Progenitor cell of endocrine pancreas (in vitro differentiated cells): Measurements from ENCODE around the gene ASH1L. TPM values are rescaled to one million over a fixed set of nuclear protein-coding genes. Genes with fewer than 3 reads are reported as not detected.

ENCODE experiments used
- DNase-seq: peaks from one replicate; pipeline ENCODE4 v3.0.0; 2021; ENCODE audit warnings: low spot score; ENCODE audit not compliant: unreplicated experiment
- H3K27ac Mint-ChIP-seq: 2 replicates; pipeline ENCODE4 v1.8.0; 2021; ENCODE audit warnings: mild to moderate bottlenecking, moderate library complexity, mixed read lengths
- H3K27me3 Mint-ChIP-seq: 2 replicates; pipeline ENCODE4 v1.8.0; 2021; ENCODE audit warnings: mixed read lengths
- H3K36me3 Mint-ChIP-seq: 2 replicates; pipeline ENCODE4 v1.8.0; 2022; ENCODE audit warnings: mixed read lengths; ENCODE audit not compliant: insufficient read depth
- H3K4me1 Mint-ChIP-seq: 2 replicates; pipeline ENCODE4 v1.8.0; 2021; ENCODE audit warnings: low read depth, mixed read lengths
- H3K4me3 Mint-ChIP-seq: 2 replicates; pipeline ENCODE4 v1.8.0; 2021; ENCODE audit warnings: low read depth, mild to moderate bottlenecking, moderate library complexity, mixed read lengths
- H3K9me3 Mint-ChIP-seq: 2 replicates; pipeline ENCODE4 v1.8.0; 2021; ENCODE audit warnings: low read depth, mixed read lengths
- total RNA-seq: library from RNA; stranded (reverse); gene quantifications from 2 replicates; pipeline ENCODE4 v1.2.1, GENCODE V29; 2021
- TF ChIP-seq, protein P1 (sequence below): fragments of 200-600 bp; sonication (generic); IDR thresholded peaks from one replicate; pipeline ENCODE4 v1.5.0; 2021; ENCODE audit warnings: antibody characterized with exemption, mild to moderate bottlenecking; ENCODE audit not compliant: unreplicated experiment

ASH1L gene
- total RNA-seq, 1 donor from 2014 or later: 51.3 TPM

DNA sequence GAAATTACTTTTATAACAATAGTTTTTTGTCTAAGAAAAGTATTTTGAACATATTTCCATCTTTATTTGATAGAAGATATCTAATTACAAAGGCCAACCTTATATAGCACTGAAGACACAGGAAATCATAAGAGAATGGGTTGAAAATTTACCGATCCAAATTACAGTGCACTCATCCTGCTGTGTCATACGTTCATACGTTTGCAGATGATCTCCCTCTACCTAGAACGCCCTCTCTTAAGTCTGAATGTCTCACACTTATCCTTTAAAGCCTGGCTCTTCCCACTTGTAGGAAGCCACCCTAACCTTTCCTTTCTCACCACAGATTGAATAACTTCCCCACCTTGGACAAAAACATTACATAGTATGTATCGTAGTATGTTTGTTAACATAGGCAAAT is 9.3 kb downstream of the ASH1L start:
- no peaks in the 10 kb centered on the region for H3K4me1 Mint-ChIP-seq
- H3K9me3 Mint-ChIP-seq: no peaks in the 10 kb centered on the region
- H3K27ac Mint-ChIP-seq: no peak overlapping the region
- H3K4me3 Mint-ChIP-seq: no peak overlapping the region
- H3K36me3 Mint-ChIP-seq: peaks cover 12% of the 10 kb centered on the region
- DNase-seq: no peak
- TF ChIP-seq, protein P1, sequence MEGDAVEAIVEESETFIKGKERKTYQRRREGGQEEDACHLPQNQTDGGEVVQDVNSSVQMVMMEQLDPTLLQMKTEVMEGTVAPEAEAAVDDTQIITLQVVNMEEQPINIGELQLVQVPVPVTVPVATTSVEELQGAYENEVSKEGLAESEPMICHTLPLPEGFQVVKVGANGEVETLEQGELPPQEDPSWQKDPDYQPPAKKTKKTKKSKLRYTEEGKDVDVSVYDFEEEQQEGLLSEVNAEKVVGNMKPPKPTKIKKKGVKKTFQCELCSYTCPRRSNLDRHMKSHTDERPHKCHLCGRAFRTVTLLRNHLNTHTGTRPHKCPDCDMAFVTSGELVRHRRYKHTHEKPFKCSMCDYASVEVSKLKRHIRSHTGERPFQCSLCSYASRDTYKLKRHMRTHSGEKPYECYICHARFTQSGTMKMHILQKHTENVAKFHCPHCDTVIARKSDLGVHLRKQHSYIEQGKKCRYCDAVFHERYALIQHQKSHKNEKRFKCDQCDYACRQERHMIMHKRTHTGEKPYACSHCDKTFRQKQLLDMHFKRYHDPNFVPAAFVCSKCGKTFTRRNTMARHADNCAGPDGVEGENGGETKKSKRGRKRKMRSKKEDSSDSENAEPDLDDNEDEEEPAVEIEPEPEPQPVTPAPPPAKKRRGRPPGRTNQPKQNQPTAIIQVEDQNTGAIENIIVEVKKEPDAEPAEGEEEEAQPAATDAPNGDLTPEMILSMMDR: no peak
- no peaks in the 10 kb centered on the region for H3K27me3 Mint-ChIP-seq

DNA sequence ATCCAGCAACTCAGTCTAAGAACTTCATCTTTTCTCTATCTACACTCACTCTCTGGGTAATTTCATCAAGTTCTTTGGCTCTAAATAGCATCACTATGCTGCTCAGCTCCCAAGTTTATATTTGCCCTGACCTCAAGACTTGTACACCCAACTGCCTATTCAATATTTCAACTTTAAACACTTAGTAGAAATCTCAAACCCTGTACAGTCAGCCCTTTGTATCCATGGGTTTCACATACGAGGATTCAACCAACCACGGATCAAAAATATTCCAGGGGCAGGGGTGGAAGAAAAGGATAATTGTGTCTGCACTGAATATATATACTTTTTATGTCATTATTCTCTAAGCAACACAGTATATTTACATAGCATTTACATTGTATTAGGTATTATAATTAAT is 13.9 kb downstream of the ASH1L start:
- no peak for DNase-seq
- no peak overlapping the region for H3K27ac Mint-ChIP-seq
- no peak overlapping the region for H3K4me3 Mint-ChIP-seq
- H3K9me3 Mint-ChIP-seq: no peaks in the 10 kb centered on the region
- peaks cover 8% of the 10 kb centered on the region for H3K36me3 Mint-ChIP-seq
- H3K27me3 Mint-ChIP-seq: no peaks in the 10 kb centered on the region
- no peaks in the 10 kb centered on the region for H3K4me1 Mint-ChIP-seq
- TF ChIP-seq, protein P1: no peak

DNA sequence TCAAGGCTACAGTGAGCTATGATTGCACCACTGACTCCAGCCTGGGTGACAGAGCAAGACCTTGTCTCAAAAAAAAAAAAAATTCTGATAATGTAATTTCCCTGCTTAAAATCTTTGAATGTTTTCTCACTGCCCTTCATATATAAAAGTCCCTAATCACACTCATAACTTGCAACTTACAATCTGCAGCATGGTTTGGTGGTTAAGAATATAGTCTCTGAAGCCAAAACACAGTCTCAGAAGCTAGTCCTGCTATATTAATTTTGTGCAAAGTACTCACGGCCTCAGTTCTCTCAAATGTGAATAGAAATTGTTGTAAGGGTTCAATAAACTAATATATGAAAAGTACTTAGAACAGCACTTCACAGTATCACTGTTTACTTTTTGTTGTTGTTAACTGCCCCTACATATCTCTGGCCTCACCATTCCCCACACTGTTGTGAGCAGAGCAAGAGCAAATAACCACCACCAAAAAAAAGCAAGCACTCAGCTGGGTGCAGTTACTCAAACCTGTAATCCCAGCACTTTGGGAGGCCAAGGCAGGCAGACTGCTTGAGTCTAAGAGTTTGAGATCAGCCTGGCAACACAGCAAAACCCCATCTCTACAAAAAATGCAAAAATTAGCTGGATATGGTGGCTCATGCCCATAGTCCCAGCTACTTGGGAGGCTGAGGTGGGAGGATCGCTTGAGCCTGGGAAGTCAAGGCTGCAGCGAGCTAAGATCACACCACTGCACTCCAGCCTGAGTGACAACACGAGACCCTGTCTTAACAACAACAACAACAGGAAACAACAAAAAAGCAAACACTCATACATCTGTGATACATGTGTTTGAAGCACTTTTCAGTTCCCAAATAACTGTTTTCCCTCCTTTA is 22.4 kb downstream of the ASH1L start:
- Mint-ChIP-seq H3K9me3 (no peaks in the 10 kb centered on the region), H3K4me3 (no peak overlapping the region), H3K27ac (peak overlapping the region; percentile 60), H3K4me1 (peaks cover 16% of the 10 kb centered on the region), H3K27me3 (no peaks in the 10 kb centered on the region), H3K36me3 (no peaks in the 10 kb centered on the region)
- TF ChIP-seq, protein P1: no peak
- DNase-seq: no peak

DNA sequence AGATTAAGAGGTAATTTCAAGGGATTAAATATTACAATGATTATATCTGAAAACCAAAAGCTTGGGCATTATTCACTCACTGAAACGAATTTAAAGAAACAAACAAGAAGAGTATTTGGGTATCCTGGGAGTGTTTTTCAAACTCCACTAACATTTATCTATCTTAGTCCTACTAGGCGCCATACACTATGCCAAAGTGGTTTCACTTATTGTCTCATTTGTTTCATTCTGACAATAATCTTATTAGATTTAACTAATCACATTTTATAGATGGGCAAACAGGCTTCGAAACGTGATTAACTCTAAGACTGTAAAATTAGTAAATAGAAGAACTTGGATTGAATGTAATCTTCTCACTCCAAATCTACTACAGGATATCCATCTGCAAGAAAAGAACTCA is 25.4 kb downstream of the ASH1L start:
- no peak overlapping the region for H3K27ac Mint-ChIP-seq
- no peak overlapping the region for H3K4me3 Mint-ChIP-seq
- H3K36me3 Mint-ChIP-seq: peaks cover 2% of the 10 kb centered on the region

DNA sequence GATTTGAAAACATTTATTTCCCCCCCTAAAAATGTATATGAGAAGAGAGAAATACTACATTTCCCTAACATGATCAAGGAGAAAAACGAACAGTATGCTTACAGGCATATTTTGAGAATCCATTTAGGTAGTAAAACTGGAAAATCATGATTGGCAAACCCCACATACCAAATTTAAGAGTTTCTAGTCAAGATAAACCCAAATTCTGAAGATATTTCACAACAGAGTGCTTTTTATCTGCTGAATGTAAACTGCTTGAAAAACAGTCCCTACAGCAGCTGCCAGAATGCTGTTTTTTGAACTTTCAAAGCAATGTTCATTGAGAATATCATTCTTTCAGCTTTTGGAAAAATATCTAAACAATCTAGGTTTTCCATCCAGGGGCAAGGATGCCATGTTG is 31.0 kb downstream of the ASH1L start:
- no peaks in the 10 kb centered on the region for H3K9me3 Mint-ChIP-seq
- peak overlapping the region; percentile 26 for H3K27ac Mint-ChIP-seq
- H3K4me1 Mint-ChIP-seq: peaks cover 10% of the 10 kb centered on the region
- no peak for DNase-seq
- H3K36me3 Mint-ChIP-seq: peaks cover 5% of the 10 kb centered on the region
- TF ChIP-seq, protein P1: no peak
- no peak overlapping the region for H3K4me3 Mint-ChIP-seq
- no peaks in the 10 kb centered on the region for H3K27me3 Mint-ChIP-seq

More for the DNA sequence above, 25.4 kb downstream of the ASH1L start:
- Mint-ChIP-seq H3K9me3 (no peaks in the 10 kb centered on the region), H3K4me1 (peaks cover 16% of the 10 kb centered on the region), H3K27me3 (no peaks in the 10 kb centered on the region)
- TF ChIP-seq, protein P1: no peak
- no peak for DNase-seq
